GM19099 (cell line): Measurements from ENCODE around the gene PEX10.

Source experiments
- POLR2A ChIP-seq: IDR thresholded peaks from 3 replicates; pipeline ENCODE4 v1.6.1; 2011; ENCODE audit warnings: low read depth; ENCODE audit not compliant: insufficient read length; ENCODE audit errors: extremely low read depth

The PEX10 gene

DNA sequence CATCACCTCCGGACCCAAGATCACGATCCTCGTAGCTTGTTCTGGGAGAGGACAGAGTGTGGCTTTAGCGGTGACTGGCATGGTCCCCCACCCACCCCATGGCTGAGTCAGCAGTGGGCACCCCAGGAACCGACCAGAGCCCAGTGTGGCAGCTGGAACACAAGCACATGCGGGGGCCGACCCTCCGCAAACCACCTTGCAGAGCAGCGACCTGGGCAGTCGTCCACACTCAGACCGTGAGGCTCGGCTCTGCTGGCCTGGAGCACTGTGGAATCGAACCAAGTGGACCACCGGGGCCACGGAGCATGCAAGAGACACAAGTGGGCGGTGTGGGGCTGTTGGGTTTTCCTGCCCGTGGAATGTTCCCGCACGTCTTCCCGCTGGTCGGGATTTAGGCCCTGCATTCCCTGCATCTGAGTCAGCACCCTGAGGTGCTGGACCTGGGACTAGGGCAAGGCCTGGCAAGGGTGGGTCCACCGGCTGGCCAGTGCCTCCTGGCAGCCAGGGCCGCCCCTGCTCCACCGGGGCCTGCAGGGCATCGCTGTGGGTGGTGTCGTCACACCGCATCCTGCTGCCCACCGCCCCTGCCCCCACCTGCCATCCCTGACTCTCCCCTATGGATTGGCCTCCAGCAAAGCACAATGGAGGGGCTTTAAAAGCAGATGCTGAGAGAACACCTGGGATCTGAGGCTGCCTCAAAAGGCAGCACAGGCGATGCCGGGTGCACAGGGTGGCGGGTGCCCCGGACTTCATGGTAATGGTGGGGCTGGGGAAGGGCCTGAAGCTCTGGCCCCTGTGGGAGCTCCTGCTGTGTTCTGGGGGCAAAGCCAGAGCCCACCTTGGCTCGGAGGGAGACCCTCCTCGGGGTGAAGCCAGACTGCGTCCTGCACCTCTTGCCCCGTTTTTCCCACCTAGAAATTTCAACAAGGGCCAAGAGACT, 39.5 kb downstream of the PEX10 start:
- TF ChIP-seq POLR2A, result no peak

DNA sequence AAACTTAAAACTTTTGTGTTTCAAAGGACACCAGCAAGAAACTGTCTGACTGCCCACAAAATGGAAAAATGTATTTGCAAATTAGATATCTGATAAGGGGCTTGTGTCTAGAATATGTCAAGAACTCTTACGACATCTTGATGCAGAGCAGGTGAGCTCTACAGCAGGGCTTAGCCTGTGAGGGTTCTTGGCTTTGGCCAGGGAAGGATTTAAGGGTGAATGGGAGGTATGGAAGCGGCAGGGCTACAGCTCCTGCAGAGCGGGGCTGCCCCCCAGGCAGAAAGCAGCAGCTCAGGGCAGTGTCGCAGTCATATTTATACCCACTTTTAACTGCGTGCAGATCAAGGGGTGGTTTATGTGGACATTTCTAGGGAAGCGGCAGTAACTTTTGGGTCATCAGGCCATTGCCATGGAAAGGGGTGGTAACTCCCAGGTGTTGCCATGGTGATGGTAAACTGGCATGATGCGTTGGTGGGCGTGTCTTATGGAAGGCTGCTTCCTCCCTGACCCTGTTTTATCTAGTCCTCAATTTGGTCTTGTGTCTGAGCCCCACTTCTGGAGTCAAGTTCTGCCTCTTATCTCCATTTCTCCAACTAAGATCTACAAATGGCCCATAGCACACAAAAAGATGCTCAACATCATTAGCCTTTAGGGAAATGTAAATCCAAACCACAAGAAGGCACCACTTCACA, 44.2 kb downstream of the PEX10 start:
- no peak for TF ChIP-seq POLR2A

DNA sequence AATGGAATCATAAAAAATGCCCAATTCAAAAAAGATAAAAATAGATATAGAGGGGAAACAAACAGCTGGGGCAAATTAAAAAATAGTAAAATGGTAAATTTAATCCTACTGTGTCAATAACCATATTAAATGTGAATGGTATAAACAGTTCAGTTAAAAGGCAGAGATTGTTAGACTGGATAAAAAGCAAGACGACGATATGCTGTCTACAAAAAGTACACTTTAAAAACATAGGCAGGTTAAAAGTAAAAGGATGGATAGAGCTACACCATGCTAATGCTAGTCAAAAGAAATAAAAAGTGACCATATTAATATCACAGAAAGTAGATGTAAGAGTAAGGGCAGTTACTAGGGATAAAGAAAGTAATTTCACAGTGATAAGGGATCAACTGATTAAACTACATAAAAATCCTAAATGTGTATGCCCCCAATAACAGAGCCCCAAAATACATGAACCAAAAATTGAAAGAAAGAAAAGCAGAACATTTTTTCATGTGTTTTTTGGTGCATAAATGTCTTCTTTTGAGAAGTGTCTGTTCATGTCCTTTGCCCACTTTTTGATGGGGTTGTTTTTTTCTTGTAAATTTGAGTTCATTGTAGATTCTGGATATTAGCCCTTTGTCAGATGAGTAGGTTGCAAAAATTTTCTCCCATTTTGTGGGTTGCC, 48.4 kb downstream of the PEX10 start:
- no peak for TF ChIP-seq POLR2A

DNA sequence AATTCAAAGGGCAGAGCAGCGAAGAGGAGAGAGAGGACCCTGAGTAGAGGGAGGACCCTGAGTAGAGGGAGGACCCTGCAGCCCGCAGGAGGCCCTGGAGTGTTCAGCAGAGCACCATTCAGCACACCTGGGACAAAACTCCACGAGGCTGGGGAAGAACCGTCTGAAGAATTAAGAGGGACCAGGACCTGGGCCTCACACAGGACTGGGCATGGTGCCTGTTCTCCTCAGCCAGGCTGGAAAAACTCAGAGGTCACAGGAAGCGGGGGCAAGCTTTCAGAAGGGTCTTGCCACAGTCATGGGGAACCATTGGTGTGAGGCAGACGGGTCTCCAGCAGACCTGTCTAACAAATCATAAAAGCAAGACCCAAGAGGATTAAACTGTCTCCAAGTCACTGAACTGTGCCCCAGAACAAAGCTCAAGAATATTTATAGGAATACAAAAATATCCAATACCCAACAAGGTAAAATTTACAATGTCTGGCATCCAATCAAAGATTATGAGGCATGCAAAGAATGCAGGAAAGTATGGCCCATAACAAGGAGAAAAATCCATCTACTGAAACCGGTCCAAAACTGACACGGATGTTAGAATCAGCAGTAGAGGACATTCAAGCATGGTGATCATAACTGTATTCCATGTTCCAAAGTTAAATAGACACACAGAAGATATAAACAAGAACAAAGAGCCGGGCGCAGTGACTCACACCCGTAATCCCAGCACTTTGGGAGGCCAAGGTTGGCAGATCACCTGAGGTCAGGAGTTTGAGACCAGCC, 51.6 kb downstream of the PEX10 start:
- TF ChIP-seq POLR2A, result no peak

- TF ChIP-seq POLR2A, result no peak
Measured at GRCh38 chr1:2358651-2359640, 53.4 kb downstream of the PEX10 start.

DNA sequence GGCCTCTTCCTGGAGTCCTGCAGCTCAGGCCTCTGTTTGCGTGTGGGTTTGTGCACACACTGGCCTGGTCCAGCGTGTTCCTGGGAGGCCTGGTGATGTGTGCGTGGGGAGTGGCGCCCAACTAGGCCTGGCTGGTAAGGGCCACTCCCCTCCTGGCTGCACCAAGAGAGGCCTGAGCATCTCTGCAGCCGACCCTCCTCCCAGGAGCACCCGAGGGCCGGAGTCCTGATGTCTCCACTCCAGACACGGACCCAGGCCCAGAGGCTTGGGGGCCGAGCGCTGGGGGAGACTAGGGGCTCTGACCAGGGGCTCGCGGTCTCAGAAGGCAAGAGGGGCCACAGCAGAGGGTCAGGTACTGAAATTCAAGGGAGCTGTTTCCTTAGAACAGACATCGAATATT, 54.3 kb downstream of the PEX10 start:
- TF ChIP-seq POLR2A, result no peak

DNA sequence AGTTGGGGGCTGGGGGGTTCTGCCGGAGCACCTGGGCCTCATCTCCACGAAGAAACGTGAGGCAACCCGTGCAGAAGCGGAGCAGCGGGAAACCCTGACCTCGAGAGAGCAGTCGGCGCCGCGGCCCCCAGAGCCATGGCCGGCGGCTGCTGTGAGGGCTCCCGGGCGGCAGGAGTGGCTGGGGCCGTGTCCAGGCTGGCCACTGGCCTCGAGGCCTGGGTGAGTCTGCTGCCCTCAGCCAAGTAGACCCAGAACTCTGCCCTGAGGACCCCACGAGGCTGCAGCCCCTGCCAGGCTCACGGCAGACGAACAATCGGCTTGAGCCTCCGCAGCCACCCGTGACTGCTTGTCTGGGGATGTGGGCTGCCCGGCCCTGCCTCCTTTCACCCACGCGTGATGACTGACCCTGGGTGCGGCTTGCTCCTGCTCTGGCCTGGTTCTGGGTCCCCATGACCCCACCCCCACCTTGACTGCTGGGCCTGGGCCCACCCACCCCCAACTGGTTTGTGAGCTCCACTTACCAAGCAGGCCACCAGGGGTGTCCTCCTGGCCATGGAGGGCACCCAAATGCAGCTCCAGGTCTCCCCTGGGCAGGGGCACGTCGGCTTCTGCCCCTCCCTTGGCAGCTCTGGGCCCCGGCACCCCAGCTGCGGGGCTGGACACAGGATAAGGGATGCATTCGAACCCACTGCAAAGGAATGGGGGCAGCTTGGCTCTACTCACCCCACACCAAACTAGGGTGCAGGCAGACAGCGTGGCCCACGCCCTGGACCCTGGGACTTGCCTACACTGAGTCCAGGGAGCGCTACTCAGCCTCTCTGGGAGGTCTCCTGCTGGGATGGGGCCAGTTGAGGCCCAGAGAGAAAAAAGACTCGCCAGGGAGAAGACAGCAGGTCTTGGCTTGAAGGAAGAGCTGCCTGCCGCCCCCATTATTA, 55.2 kb downstream of the PEX10 start:
- no peak for TF ChIP-seq POLR2A

GRCh38 chr1:2356401-2356800, 56.0 kb downstream of the PEX10 start:
- no peak for TF ChIP-seq POLR2A

DNA sequence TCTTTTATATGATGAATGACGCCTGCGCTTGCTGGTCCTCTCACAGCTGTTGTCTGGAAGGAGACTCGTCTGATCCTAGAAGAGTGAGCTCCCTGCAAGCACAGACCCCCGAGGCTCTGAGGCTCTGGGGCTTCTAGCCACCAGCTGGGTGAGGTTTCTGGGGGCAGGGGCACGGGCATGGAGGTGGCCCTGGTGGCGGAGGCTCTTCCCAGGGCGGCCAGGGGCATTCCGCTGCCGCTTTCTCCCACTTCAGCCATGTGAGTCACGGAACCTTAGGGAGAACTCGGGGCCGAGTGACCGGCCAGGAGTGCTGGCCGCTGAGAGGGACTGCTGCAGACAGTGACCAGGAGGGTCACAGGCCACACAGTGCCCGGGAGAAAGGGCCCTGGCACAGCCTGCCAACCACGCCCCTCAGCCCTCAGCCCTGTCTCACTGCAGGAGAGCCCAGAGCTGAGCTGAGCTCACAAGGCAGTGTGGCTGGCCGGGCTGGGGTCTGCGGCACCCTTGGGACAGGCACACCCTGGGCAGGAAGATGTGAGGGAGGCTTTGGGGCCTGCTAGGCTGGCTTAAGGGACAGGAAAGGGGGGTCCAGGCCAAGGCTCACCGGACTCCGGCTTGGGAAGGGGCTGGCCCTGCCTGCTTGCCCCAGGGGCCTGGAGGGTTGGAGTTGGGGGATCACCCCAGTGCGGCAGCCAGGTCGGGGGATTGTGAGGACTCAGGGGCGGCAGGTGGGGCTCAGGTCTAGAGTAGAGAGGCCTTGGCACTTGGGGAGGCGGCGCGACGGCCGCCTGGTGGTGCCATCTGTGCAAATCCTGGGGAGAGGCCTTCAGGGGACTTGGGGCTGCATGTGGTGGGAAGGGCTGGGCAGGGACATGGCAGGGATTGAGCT, 56.7 kb downstream of the PEX10 start:
- TF ChIP-seq POLR2A, result no peak

- no peak for TF ChIP-seq POLR2A
Measured at GRCh38 chr1:2354511-2355372, 57.6 kb downstream of the PEX10 start.
